ENCODE measurements around the gene C1orf21.

Gene C1orf21

DNA sequence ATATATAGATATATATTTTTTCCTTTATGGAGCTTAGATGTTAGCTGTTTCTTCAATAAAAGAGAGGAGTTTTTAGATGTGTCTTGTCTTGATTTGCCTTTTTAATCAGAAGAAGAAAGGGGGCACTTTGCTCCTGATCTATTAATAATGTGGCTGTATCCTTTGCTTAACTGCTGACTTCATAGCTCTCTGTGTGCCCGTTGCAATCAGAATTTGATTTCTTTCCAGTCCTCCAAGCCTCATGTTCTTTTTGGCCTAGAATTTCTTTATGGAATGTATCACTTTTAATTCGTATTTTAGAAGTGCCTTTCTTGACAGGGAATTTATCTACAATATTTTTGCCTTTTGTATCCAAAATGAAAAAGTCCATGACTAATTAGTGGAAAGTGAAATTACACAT lies 85.3 kb downstream of the C1orf21 start:
- ATAC-seq, result no peak
- no peak for TF ChIP-seq ZNF70 (CRISPR knock-in tag; IDR thresholded peaks at IDR 0.05)
- no peak for TF ChIP-seq ISL1 (CRISPR knock-in tag; IDR thresholded peaks at IDR 0.05)
- TF ChIP-seq ARNTL (CRISPR knock-in tag; IDR thresholded peaks at IDR 0.05; ENCODE audit: borderline replicate concordance, low read depth), result no peak
- TF ChIP-seq ZFP30 (CRISPR knock-in tag; IDR thresholded peaks at IDR 0.05), result no peak
- TF ChIP-seq, protein P1, sequence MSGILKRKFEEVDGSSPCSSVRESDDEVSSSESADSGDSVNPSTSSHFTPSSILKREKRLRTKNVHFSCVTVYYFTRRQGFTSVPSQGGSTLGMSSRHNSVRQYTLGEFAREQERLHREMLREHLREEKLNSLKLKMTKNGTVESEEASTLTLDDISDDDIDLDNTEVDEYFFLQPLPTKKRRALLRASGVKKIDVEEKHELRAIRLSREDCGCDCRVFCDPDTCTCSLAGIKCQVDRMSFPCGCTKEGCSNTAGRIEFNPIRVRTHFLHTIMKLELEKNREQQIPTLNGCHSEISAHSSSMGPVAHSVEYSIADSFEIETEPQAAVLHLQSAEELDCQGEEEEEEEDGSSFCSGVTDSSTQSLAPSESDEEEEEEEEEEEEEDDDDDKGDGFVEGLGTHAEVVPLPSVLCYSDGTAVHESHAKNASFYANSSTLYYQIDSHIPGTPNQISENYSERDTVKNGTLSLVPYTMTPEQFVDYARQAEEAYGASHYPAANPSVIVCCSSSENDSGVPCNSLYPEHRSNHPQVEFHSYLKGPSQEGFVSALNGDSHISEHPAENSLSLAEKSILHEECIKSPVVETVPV (CRISPR knock-in tag; IDR thresholded peaks at IDR 0.05), result no peak
- TF ChIP-seq ZNF565 (CRISPR knock-in tag; conservative IDR thresholded peaks at IDR 0.05; ENCODE audit: low read depth), result no peak
- TF ChIP-seq ZC3H10 (CRISPR knock-in tag; IDR thresholded peaks at IDR 0.05), result no peak
- no peak for TF ChIP-seq GLIS3 (CRISPR knock-in tag; IDR thresholded peaks at IDR 0.05)
- TF ChIP-seq ZNF8 (CRISPR knock-in tag; IDR thresholded peaks at IDR 0.05), result no peak
- TF ChIP-seq CSDC2 (CRISPR knock-in tag; IDR thresholded peaks at IDR 0.05), result no peak
- no peak for TF ChIP-seq RARB (CRISPR knock-in tag; IDR thresholded peaks at IDR 0.05)
- TF ChIP-seq OSR1 (CRISPR knock-in tag; IDR thresholded peaks at IDR 0.05), result no peak
- no peak for TF ChIP-seq ESRRG (CRISPR knock-in tag; IDR thresholded peaks at IDR 0.05)
- no peak for TF ChIP-seq SNAI2 (CRISPR knock-in tag; IDR thresholded peaks at IDR 0.05)
- TF ChIP-seq, protein P2, sequence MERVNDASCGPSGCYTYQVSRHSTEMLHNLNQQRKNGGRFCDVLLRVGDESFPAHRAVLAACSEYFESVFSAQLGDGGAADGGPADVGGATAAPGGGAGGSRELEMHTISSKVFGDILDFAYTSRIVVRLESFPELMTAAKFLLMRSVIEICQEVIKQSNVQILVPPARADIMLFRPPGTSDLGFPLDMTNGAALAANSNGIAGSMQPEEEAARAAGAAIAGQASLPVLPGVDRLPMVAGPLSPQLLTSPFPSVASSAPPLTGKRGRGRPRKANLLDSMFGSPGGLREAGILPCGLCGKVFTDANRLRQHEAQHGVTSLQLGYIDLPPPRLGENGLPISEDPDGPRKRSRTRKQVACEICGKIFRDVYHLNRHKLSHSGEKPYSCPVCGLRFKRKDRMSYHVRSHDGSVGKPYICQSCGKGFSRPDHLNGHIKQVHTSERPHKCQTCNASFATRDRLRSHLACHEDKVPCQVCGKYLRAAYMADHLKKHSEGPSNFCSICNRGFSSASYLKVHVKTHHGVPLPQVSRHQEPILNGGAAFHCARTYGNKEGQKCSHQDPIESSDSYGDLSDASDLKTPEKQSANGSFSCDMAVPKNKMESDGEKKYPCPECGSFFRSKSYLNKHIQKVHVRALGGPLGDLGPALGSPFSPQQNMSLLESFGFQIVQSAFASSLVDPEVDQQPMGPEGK (CRISPR knock-in tag; IDR thresholded peaks at IDR 0.05; ENCODE audit: borderline replicate concordance), result no peak
- no peak for TF ChIP-seq BACH2 (CRISPR knock-in tag; IDR thresholded peaks at IDR 0.05; ENCODE audit: borderline replicate concordance)
- no peak for TF ChIP-seq ZFP3 (CRISPR knock-in tag; IDR thresholded peaks at IDR 0.05)
- TF ChIP-seq, protein P3, sequence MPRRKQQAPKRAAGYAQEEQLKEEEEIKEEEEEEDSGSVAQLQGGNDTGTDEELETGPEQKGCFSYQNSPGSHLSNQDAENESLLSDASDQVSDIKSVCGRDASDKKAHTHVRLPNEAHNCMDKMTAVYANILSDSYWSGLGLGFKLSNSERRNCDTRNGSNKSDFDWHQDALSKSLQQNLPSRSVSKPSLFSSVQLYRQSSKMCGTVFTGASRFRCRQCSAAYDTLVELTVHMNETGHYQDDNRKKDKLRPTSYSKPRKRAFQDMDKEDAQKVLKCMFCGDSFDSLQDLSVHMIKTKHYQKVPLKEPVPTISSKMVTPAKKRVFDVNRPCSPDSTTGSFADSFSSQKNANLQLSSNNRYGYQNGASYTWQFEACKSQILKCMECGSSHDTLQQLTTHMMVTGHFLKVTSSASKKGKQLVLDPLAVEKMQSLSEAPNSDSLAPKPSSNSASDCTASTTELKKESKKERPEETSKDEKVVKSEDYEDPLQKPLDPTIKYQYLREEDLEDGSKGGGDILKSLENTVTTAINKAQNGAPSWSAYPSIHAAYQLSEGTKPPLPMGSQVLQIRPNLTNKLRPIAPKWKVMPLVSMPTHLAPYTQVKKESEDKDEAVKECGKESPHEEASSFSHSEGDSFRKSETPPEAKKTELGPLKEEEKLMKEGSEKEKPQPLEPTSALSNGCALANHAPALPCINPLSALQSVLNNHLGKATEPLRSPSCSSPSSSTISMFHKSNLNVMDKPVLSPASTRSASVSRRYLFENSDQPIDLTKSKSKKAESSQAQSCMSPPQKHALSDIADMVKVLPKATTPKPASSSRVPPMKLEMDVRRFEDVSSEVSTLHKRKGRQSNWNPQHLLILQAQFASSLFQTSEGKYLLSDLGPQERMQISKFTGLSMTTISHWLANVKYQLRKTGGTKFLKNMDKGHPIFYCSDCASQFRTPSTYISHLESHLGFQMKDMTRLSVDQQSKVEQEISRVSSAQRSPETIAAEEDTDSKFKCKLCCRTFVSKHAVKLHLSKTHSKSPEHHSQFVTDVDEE (CRISPR knock-in tag; IDR thresholded peaks at IDR 0.05), result no peak

DNA sequence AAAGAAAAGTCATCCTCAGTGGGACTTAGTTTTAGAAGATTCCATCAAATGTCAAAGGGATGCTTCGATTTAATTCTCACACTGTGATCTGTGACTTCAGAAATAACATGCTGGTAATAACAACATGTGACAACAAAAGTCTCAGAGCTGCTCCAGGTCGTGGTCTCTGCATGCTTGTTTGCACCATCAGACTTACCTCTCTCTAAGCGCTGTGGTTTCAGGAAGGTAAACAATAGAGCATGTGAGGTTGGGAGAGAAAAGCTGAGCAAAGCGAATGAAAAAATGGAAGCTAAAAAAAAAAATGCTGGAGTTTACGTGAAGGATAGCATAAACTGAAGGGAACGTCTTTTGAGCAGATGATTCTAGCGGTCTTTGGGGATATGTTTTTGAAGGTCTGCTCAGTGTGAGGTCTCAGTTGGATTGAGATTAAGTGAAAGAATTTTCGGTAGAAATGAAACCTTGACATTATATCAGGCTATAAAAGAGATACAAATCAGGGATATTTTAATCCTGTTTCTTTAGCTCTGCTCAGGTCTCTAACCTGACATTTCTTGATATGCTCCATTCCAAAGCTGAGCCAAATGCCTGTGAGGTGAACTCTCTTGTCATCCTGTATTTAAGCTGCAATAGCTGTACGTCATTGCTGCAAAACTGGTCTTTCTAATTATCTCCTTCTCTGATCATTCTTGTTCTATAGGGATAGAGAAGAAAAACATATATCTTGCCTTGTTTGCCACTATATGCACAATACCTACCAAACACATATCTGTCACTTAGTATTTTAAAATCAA lies 86.5 kb downstream of the C1orf21 start:
- no peak for ATAC-seq
- TF ChIP-seq RARB (CRISPR knock-in tag; IDR thresholded peaks at IDR 0.05), result no peak
- TF ChIP-seq, protein P4, sequence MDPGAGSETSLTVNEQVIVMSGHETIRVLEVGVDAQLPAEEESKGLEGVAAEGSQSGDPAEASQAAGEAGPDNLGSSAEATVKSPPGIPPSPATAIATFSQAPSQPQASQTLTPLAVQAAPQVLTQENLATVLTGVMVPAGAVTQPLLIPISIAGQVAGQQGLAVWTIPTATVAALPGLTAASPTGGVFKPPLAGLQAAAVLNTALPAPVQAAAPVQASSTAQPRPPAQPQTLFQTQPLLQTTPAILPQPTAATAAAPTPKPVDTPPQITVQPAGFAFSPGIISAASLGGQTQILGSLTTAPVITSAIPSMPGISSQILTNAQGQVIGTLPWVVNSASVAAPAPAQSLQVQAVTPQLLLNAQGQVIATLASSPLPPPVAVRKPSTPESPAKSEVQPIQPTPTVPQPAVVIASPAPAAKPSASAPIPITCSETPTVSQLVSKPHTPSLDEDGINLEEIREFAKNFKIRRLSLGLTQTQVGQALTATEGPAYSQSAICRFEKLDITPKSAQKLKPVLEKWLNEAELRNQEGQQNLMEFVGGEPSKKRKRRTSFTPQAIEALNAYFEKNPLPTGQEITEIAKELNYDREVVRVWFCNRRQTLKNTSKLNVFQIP (CRISPR knock-in tag; IDR thresholded peaks at IDR 0.05; ENCODE audit: borderline replicate concordance, low read depth), result no peak
- TF ChIP-seq ZFP3 (CRISPR knock-in tag; IDR thresholded peaks at IDR 0.05), result no peak

DNA sequence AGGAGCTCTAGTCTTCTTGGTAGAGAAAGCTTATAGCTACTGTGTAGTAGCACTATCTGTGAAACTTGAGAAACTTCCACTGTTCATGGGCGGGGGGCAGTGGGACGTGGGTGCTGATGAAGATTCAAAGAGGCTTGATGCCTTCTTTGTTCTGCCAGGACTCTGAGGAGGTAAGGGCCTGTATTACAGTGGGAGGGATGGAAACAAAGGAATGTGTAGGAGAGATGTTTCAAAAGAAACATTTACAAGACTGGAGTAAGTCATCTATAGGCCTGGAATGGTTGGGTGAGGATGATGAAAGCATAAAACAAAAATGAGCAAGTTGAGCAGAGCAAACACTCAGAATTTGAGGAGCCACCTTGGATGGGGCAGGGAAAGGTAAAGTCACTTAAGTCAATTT lies 89.4 kb downstream of the C1orf21 start:
- ATAC-seq, result no peak

DNA sequence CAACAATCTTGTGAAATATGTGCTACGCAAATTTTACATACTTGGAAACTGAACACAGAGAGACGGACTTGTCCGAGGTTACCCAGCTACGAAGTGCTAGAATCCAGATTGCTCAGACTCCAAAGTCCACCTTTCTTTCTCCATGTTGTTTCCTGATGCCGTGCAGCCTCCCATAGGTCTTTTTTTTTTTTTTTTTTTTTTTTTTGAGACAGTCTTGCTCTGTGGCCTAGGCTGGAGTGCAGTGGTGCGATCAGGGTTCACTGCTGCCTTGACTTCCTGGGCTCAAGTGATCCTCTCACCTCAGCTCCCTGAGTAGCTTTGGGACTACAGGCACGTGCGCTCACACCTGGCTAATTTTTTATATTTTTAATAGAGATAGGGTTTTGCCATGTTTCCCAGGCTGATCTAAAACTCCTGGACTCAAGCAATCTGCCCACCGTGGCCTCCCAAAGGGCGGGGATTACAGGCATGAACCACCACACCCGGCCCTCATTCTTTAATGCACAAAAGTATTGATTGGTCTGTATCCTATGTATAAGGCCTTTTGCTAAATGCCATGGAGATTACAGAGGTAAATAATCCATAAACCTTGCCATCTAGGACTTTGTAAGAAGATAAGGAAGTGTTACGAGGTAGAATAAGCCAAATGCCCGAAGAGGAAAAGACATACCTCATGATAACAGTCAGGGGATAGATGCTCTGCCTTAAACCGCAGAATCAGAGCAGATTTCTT lies 92.8 kb downstream of the C1orf21 start:
- ATAC-seq, result no peak
- TF ChIP-seq ZC3H10 (CRISPR knock-in tag; IDR thresholded peaks at IDR 0.05), result no peak
- TF ChIP-seq ARNTL (CRISPR knock-in tag; IDR thresholded peaks at IDR 0.05; ENCODE audit: borderline replicate concordance, low read depth), result no peak
- TF ChIP-seq ZNF565 (CRISPR knock-in tag; conservative IDR thresholded peaks at IDR 0.05; ENCODE audit: low read depth), result no peak
- no peak for TF ChIP-seq TCF4 (CRISPR knock-in tag; IDR thresholded peaks at IDR 0.05; ENCODE audit: borderline replicate concordance)
- TF ChIP-seq ISL1 (CRISPR knock-in tag; IDR thresholded peaks at IDR 0.05), result no peak
- no peak for TF ChIP-seq ZNF70 (CRISPR knock-in tag; IDR thresholded peaks at IDR 0.05)
- no peak for TF ChIP-seq PPARA (CRISPR knock-in tag; IDR thresholded peaks at IDR 0.05; ENCODE audit: borderline replicate concordance)
- TF ChIP-seq, protein P3 (CRISPR knock-in tag; IDR thresholded peaks at IDR 0.05), result no peak
- TF ChIP-seq ZNF8 (CRISPR knock-in tag; IDR thresholded peaks at IDR 0.05), result no peak
- TF ChIP-seq ZFP30 (CRISPR knock-in tag; IDR thresholded peaks at IDR 0.05), result no peak
- no peak for TF ChIP-seq TOX (CRISPR knock-in tag; IDR thresholded peaks at IDR 0.05; ENCODE audit: borderline replicate concordance)
- TF ChIP-seq ZFP3 (CRISPR knock-in tag; IDR thresholded peaks at IDR 0.05), result no peak
- no peak for TF ChIP-seq OSR1 (CRISPR knock-in tag; IDR thresholded peaks at IDR 0.05)

More for the DNA sequence above, 89.4 kb downstream of the C1orf21 start:
- TF ChIP-seq ISL1 (CRISPR knock-in tag; IDR thresholded peaks at IDR 0.05) (no peak), GLIS3 (CRISPR knock-in tag; IDR thresholded peaks at IDR 0.05) (no peak), CSDC2 (CRISPR knock-in tag; IDR thresholded peaks at IDR 0.05) (no peak), BACH2 (CRISPR knock-in tag; IDR thresholded peaks at IDR 0.05; ENCODE audit: borderline replicate concordance) (no peak), TOX (CRISPR knock-in tag; IDR thresholded peaks at IDR 0.05; ENCODE audit: borderline replicate concordance) (no peak)
